Endothelial cell of umbilical vein (primary cell): ENCODE measurements around the gene CMTM6. TPM values are rescaled to one million over a fixed set of nuclear protein-coding genes. Genes with fewer than 3 reads are reported as not detected.

Experiments
- BruUV-seq: library from RNA; stranded (reverse); fragments of 400-500 nt; replicated peaks from 2 replicates; lab custom pipeline; 2021; lab: Mats Ljungman, UMichigan
- CTCF ChIA-PET: fragments of 300-600, 350-600 bp; sonication (Branson Sonifier 250); formaldehyde crosslinking; loops from one replicate; lab custom pipeline; 2021; ENCODE audit warnings: antibody characterized with exemption, inconsistent platforms; lab: Charles Lee
- POLR2A ChIA-PET: fragments of 300-600, 350-600 bp; sonication (Branson Sonifier 250); formaldehyde crosslinking; loops from one replicate; lab custom pipeline; 2021; ENCODE audit warnings: antibody characterized with exemption, inconsistent platforms; lab: Charles Lee
- DNase-seq: peaks from one replicate; pipeline ENCODE4 v3.0.0-alpha.2; 2011; ENCODE audit warnings: low read depth, low spot score
- FAIRE-seq: peaks from 2 replicates; lab custom pipeline; 2011; peaks lifted over from hg19 to GRCh38; lab: Jason Lieb, UNC
- H2AFZ ChIP-seq: 2 replicates; pipeline ENCODE4 v1.6.0; 2012; ENCODE audit warnings: low read depth, low read length, control low read depth, inconsistent platforms
- H3K27ac ChIP-seq: 2 replicates; pipeline ENCODE4 v1.5.1; 2011; ENCODE audit warnings: low read depth, mild to moderate bottlenecking, control low read depth, low read length, moderate library complexity; ENCODE audit not compliant: insufficient read depth
- H3K27me3 ChIP-seq, 2 experiments: 2 replicates each; pipeline versions ENCODE4 v1.6.0 to v1.6.1; 2011; ENCODE audit warnings: low read length in 2 of 2, mixed read lengths in 1 of 2; ENCODE audit not compliant: control insufficient read depth in 2 of 2, insufficient read depth in 2 of 2
- H3K36me3 ChIP-seq, 2 experiments: 2 replicates in 1 of 2; 3 replicates in 1 of 2; pipeline ENCODE4 v1.5.1; 2011; ENCODE audit warnings: low read length in 2 of 2, mild to moderate bottlenecking in 1 of 2, moderate library complexity in 1 of 2; ENCODE audit not compliant: control insufficient read depth in 2 of 2, insufficient read depth in 2 of 2; ENCODE audit errors: extremely low read depth in 1 of 2
- H3K4me1 ChIP-seq: 3 replicates; pipeline ENCODE4 v1.5.1; 2011; ENCODE audit warnings: mild to moderate bottlenecking, low read length; ENCODE audit not compliant: control insufficient read depth, insufficient read depth; ENCODE audit errors: extremely low read depth
- H3K4me2 ChIP-seq: 2 replicates; pipeline ENCODE4 v1.6.1; 2011; ENCODE audit warnings: low read length, control low read depth, mixed read lengths; ENCODE audit not compliant: insufficient read depth
- H3K4me3 ChIP-seq, 3 experiments: fragments of 200-600 bp in 1 of 3; sonication (generic), shearing (Covaris generic) in 1 of 3; replicated peaks in 1 of 3; 2 replicates each; pipeline ENCODE4 v1.5.1; 2011 to 2016; ENCODE audit warnings: control low read depth in 3 of 3, low read length in 3 of 3, mild to moderate bottlenecking in 2 of 3, inconsistent platforms in 1 of 3, low read depth in 1 of 3, moderate library complexity in 1 of 3; ENCODE audit not compliant: insufficient read depth in 1 of 3
- H3K79me2 ChIP-seq: 2 replicates; pipeline ENCODE4 v1.6.0; 2012; ENCODE audit warnings: low read length, inconsistent platforms; ENCODE audit not compliant: control insufficient read depth, insufficient read depth
- H3K9ac ChIP-seq: replicated peaks from 2 replicates; pipeline ENCODE3; 2011; ENCODE audit warnings: low read length, control low read depth; ENCODE audit not compliant: insufficient read depth; ENCODE audit errors: extremely low read depth
- H3K9me1 ChIP-seq: replicated peaks from 3 replicates; pipeline ENCODE4 v1.6.0; 2011; ENCODE audit warnings: mild to moderate bottlenecking, low read length; ENCODE audit not compliant: control insufficient read depth, insufficient read depth; ENCODE audit errors: extremely low read depth
- H3K9me3 ChIP-seq: replicated peaks from 2 replicates; pipeline ENCODE4 v1.5.1; 2012; ENCODE audit warnings: low read length, inconsistent platforms; ENCODE audit not compliant: control insufficient read depth, insufficient read depth
- H4K20me1 ChIP-seq: replicated peaks from 2 replicates; pipeline ENCODE3; 2011; ENCODE audit warnings: mild to moderate bottlenecking, low read length; ENCODE audit not compliant: control insufficient read depth, insufficient read depth; ENCODE audit errors: extremely low read depth
- CTCF ChIP-seq, 2 donors: IDR thresholded peaks; 1 replicate in 1 of 2; 2 replicates in 1 of 2; pipeline ENCODE4 v1.5.1; 2011; ENCODE audit warnings: low read length in 2 of 2, mild to moderate bottlenecking in 2 of 2, moderate library complexity in 2 of 2, control low read depth in 1 of 2, inconsistent platforms in 1 of 2, low read depth in 1 of 2; ENCODE audit not compliant: insufficient read depth in 1 of 2; ENCODE audit errors: extremely low read depth in 1 of 2
- EZH2 ChIP-seq: IDR thresholded peaks from 2 replicates; pipeline ENCODE4 v1.6.1; 2012; ENCODE audit warnings: borderline replicate concordance, low read depth, mild to moderate bottlenecking, moderate library complexity, low read length, inconsistent platforms; ENCODE audit not compliant: severe bottlenecking
- FOS ChIP-seq: IDR thresholded peaks from 2 replicates; pipeline ENCODE4 v1.6.1; 2011; ENCODE audit warnings: mild to moderate bottlenecking, low read length, moderate library complexity, borderline replicate concordance; ENCODE audit not compliant: insufficient read depth
- GATA2 ChIP-seq: IDR thresholded peaks from 2 replicates; pipeline ENCODE4 v1.7.0; 2011; ENCODE audit warnings: low read depth, mild to moderate bottlenecking, moderate library complexity, mixed read lengths, low read length; ENCODE audit not compliant: insufficient read length, insufficient read depth
- MAX ChIP-seq: IDR thresholded peaks from 2 replicates; pipeline ENCODE4 v1.6.1; 2011; ENCODE audit not compliant: insufficient read depth, insufficient read length
- MYC ChIP-seq: IDR thresholded peaks from one replicate; pipeline ENCODE4 v1.6.1; 2011; ENCODE audit warnings: mild to moderate bottlenecking, low read depth, low read length
- POLR2A ChIP-seq: IDR thresholded peaks from 2 replicates; pipeline ENCODE4 v1.6.1; 2012; ENCODE audit warnings: low read depth, mild to moderate bottlenecking, control low read depth, low read length
- POLR2AphosphoS5 ChIP-seq: IDR thresholded peaks from 2 replicates; pipeline ENCODE4 v1.6.1; 2012; ENCODE audit warnings: low read depth, mild to moderate bottlenecking, control low read depth, low read length, moderate library complexity; ENCODE audit not compliant: insufficient read depth
- dilution Hi-C: fragments of 300-500 bp; cut with MboI; formaldehyde crosslinking; loops from one replicate; pipeline ENCODE4 v1.15.0; 2019; ENCODE audit warnings: low sequenced_read_pairs; ENCODE audit not compliant: extremely low pct_ligation_motif_present
- intact Hi-C: fragments of 100-400 bp; cut with micrococcal nuclease; formaldehyde crosslinking; loops from one replicate; pipeline ENCODE4 v1.10.0; 2022
- polyA plus RNA-seq, 4 experiments: library from polyadenylated mRNA; depleted of rRNA in 3 of 4; stranded (reverse) in 3 of 4; unstranded in 1 of 4; fragments of >200 nt; gene quantifications; 2 replicates each; pipeline versions ENCODE4 v1.2.1 to v1.2.3, GENCODE V29; 2011 to 2012; ENCODE audit warnings: missing spikeins in 1 of 4
- total RNA-seq: library from RNA; stranded (reverse); gene quantifications from 2 replicates; pipeline ENCODE4 v1.2.3, GENCODE V29; 2021

The CMTM6 gene
- total and polyA plus RNA-seq, 2 donors (not counting 3 experiments of a cell fraction or from before 2014, with no cell fraction given), result 38.0 to 56.3 TPM

- Histone ChIP-seq H3K9me1 (no peaks in the 10 kb centered on the region), H2AFZ (no peak overlapping the region), H3K27ac (no peak overlapping the region), H3K4me1 (no peaks in the 10 kb centered on the region), H3K9me3 (no peaks in the 10 kb centered on the region), H3K4me2 (no peak overlapping the region), H3K36me3 (peaks cover 3 to 24% of the 10 kb centered on the region in 2 experiments), H3K9ac (no peak overlapping the region), H3K27me3 (no peaks in the 10 kb centered on the region), H3K4me3 (no peak overlapping the region), H4K20me1 (no peaks in the 10 kb centered on the region), H3K79me2 (peaks cover 16% of the 10 kb centered on the region)
- intact Hi-C loops (no loop called here), dilution Hi-C loops (no loop called here)
- ChIA-PET CTCF (interaction anchor here (0.5 to 1.7 kb wide), 4 partner anchors 17 to 76 kb away, joined by 3 to 7 read pairs (median 4); no protein-coding TSS in a partner anchor), POLR2A (no interaction called here)
- FAIRE-seq, result no peak
- no peak for DNase-seq
- no TSS peak for BruUV-seq
- no peak for TF ChIP-seq GATA2
- no peak for TF ChIP-seq POLR2AphosphoS5
- TF ChIP-seq FOS, result no peak
- no peak for TF ChIP-seq EZH2
- no peak for TF ChIP-seq MAX
- TF ChIP-seq CTCF (IDR thresholded peaks at IDR 0.05; ENCODE audit: extremely low read depth in 1 of 2, insufficient read depth in 1 of 2, low read depth in 1 of 2, low read length in 2 of 2), result no peak
- no peak for TF ChIP-seq POLR2A
- no peak for TF ChIP-seq MYC
These were observed 52.2 kb downstream of the CMTM6 start for GRCh38 chr3:32450426-32450825.
